ENCODE data around the gene FYN.

DNA sequence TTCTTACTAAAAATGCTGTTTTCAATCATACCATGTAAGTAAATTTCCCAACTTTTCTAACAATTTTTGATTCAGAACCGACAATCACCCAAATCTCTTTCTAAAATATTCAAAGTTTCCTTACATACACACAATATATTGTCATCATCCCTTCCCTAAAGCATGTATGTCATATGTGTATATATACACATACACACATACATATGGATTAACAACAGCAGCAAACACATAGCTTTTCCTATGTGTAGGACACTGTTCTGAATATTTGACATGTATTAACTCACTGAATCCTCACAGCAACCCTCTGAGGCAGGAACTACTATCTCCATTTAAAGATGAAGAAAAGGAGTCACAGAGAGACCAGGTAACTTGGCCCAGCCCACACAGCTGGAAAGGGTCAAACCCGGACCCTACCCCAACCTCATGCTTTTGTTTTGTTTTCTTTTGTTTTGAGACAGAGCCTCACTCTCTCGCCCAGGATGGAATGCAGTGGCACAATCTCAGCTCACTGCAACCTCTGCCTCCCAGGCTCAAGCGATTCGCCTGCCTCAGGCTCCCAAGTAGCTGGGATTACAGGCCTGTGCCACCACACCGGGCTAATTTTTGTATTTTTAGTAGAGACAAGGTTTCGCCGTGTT is 7.2 kb downstream of the FYN start:
- TF ChIP-seq CTCF (IDR thresholded peaks at IDR 0.05; ENCODE audit: low read depth, low read length, missing input control) (no peak), REST (IDR thresholded peaks at IDR 0.05) (no peak), JUND (IDR thresholded peaks at IDR 0.05) (no peak), ATF3 (IDR thresholded peaks at IDR 0.05) (no peak), YY1 (IDR thresholded peaks at IDR 0.05) (no peak), EGR1 (IDR thresholded peaks at IDR 0.05; ENCODE audit: low read depth in 2 of 2) (no peak), HNF4A (conservative IDR thresholded peaks at IDR 0.05) (no peak), MAX (IDR thresholded peaks at IDR 0.05) (no peak), RAD21 (IDR thresholded peaks at IDR 0.05) (no peak), SP1 (IDR thresholded peaks at IDR 0.05) (no peak), TAF1 (conservative IDR thresholded peaks at IDR 0.05) (no peak), RXRA (IDR thresholded peaks at IDR 0.05) (no peak), HNF4G (IDR thresholded peaks at IDR 0.05) (no peak)
- TF ChIP-seq, protein P1, sequence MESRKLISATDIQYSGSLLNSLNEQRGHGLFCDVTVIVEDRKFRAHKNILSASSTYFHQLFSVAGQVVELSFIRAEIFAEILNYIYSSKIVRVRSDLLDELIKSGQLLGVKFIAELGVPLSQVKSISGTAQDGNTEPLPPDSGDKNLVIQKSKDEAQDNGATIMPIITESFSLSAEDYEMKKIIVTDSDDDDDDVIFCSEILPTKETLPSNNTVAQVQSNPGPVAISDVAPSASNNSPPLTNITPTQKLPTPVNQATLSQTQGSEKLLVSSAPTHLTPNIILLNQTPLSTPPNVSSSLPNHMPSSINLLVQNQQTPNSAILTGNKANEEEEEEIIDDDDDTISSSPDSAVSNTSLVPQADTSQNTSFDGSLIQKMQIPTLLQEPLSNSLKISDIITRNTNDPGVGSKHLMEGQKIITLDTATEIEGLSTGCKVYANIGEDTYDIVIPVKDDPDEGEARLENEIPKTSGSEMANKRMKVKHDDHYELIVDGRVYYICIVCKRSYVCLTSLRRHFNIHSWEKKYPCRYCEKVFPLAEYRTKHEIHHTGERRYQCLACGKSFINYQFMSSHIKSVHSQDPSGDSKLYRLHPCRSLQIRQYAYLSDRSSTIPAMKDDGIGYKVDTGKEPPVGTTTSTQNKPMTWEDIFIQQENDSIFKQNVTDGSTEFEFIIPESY (IDR thresholded peaks at IDR 0.05) = no peak
